ENCODE results near the gene ACACB.

Gene ACACB

DNA sequence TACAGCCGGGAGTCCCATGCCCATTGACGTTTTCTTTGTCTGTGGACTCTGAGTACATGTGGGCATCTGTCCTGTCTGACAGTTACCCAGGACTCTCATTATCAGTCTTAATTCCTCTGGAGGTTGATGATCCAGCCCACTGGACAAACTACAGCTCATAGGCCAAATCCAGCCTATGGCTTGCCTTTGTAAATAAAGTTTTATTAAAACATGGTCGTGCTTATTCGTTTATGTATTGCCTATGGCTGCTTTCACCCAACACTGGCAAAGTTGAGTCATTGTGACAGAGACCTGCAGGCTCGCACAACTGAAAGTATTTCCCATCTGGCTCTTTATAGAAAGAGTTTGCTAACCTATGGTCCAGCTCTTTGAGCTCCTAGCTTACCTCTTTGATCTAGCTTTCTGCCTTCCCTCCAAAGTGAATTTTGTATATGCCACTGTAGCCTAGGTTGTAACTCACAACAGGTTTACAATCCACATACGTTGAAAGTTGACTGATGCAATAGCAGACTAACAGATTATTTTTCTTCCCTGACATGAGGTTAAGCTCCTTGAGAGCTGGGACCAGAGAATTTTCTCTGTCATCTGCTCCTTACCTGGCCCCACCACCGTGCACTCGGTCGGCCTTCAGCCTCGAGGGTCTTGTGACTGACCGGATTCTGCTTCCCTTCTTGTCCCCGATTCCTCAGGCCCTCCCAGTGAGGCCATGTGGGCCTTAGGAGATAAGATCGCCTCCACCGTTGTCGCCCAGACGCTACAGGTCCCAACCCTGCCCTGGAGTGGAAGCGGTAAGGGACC, 57.3 kb downstream of the ACACB start:
- DNase-seq (ENCODE audit: low read depth in 2 of 2), result no peak

DNA sequence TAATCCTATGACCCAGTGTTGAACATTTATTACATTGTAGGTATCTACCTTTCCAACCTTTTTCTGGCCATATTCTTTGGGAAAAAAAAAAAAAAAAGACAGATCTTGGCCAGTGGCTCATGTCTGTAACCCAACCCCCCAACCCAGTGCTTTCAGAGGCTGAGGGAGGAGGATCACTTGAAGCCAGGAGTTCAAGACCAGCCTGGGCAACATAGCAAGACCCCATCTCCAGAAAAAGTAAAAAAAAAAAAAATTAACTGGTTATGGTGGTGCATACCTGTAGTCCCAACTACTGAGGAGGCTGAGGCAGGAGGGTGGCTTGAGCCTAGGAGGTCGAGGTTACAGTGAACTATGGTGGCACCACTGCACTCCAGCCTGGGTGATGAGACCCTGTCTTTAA, 58.1 kb downstream of the ACACB start:
- no peak for DNase-seq (ENCODE audit: low read depth in 2 of 2)

DNA sequence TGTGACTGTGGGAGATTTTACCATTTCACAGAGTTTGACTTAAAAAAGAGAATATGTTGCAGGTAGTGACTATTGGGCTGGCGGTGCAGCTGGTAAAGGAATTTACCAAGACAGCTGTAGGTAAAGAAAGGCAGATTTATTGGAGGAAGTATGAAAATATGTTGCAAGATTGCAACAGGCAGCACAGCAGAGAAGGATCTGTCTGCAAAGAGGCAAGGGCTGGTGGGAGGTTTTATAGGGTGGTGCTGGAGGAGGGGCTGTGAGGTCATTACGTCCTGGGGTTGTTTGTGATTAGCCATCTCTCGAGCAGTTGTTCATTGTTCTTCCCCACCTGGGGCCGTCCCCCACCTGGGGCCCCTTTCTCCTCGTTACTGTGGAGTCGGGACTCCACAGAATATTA, 62.1 kb downstream of the ACACB start:
- DNase-seq (ENCODE audit: low read depth in 2 of 2), result no peak

DNA sequence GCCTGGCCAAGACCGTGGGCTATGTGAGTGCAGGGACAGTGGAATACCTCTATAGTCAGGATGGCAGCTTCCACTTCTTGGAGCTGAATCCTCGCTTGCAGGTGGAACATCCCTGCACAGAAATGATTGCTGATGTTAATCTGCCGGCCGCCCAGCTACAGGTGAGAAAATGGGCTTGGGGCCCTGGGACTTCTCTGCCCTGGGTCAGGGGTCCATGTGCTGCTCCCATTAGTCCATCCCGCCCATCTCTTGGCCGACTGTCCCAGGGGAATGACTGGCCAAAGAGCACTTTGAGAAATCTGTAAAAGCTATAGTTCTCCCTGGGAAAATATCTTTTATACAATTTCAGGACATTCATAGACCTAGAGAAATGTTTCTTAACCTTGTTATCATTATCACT, 63.5 kb downstream of the ACACB start:
- no peak for DNase-seq (ENCODE audit: low read depth in 2 of 2)

DNA sequence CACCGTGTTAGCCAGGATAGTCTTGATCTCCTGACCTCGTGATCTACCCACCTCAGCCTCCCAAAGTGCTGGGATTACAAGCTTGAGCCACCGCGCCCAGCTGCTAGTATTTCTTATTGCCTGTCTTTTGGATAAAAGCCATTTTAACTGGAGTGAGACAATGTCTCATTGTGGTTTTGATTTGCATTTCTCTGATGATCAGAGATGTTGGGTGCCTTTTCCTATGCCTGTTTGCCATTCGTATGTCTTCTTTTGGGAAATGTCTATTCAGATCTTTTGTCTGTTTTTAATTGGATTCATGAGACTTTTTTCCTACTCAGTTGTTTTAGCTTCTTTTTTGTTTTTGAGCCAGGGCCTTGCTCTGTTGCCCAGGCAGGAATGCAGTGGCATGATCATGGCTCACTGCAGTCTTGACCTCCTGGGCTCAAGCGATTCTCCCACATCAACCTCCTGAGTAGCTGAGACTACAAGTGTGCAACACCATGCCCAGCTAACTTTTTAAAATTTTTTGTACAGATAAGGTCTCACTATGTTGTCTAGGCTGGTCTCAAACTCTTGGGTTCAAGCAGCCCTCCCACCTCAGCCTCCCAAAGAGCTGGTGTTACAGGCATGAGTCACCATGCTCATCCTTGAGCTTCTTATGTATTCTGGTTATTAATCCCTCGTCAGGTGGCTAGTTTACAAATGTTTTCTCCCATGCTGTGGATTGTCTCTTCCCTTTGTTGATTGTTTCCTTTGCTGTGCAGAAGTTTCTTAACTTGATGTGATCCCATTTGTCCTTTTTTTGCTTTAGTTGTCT, 65.9 kb downstream of the ACACB start:
- DNase-seq (ENCODE audit: low read depth in 2 of 2), result no peak

DNA sequence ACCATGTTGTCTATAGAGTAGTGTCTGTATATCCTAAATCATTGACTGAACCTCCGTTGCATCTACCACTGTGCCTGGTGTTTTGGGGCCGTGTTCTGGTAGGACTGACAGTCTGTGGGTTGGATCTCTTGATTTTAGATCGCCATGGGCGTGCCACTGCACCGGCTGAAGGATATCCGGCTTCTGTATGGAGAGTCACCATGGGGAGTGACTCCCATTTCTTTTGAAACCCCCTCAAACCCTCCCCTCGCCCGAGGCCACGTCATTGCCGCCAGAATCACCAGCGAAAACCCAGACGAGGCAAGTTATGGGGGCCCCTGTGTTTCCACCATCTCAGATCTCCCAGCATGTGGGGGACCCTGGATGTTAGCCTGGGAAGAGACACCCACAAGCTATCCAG, 69.1 kb downstream of the ACACB start:
- DNase-seq (ENCODE audit: low read depth in 2 of 2), result no peak

DNA sequence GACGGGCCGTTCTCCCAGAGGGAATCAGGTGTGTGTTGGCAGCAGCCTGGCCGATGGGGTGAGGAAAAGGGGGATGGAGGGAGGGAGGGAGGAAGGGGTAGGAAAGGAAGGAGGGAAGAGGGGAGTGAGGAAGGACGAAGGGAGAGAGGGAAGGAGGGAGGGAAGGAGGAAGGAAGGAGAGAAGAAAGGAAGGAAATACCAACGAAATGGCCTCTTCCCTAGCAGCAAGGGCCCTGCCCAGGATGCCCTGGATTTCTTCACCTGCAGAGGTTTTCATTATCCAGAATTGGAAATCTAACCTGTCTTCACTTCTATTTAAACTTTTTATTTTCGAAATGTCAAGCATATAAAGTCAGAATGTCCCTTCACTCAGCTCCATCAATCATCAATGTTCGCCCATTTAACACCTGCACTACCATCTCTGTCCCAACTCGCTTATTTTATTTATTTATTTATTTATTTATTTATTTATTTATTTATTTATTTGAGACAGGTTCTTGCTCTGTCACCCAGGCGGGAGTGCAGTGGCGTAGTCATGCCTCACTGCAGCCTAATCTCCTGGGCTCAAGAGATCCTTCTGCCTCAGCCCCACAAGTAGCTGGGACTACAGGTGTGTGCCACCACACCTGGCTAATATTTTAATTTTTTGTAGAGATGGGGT, 70.7 kb downstream of the ACACB start:
- DNase-seq (ENCODE audit: low read depth in 2 of 2), result no peak

DNA sequence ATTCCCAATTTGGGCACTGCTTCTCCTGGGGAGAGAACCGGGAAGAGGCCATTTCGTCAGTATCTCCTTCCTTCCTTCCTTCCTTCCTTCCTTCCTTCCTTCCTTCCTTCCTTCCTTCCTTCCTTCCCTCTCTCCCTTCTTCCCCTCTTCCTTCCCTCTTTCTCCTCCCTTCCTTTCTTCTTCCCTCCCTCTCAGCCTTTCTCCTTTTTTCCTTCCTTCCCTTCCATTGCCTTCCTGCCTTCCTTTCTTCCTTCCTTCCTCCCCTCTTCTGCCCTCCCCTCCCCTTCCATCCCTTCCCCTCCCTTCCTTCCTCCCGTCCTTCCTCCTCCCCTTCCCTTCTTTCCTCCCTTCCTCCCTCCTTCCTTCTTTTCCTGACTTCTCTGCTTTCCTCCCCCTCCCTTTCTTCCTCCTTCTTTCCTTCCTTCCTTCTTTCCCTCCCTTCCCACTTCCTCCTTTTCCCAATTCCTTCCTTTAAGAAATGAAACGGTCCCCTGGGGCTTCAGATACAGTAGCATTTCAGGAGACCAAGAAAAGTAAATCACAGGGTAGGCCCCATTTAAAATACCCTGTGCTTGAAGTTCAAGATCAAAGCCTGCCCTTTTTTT, 71.8 kb downstream of the ACACB start:
- DNase-seq (ENCODE audit: low read depth in 2 of 2), result no peak

DNA sequence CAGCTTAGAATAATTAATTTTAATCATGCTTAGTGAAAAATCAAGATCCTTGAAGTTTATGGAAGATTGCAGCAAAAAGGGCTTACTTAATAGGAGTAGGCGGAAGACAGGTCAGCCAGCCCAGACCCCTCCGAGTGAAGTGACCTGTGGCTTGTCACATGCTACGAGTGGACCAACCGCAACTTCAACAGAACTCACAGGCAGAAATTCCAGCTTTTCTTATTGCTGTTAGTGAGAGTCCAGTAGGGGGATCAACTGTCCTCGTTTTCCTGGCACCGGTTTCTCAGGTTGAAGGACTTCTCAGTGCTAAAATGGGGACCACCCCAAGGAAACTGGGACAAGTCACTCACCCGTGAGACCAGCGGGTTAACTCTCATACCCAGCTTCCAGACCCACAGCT, 72.9 kb downstream of the ACACB start:
- no peak for DNase-seq (ENCODE audit: low read depth in 2 of 2)

DNA sequence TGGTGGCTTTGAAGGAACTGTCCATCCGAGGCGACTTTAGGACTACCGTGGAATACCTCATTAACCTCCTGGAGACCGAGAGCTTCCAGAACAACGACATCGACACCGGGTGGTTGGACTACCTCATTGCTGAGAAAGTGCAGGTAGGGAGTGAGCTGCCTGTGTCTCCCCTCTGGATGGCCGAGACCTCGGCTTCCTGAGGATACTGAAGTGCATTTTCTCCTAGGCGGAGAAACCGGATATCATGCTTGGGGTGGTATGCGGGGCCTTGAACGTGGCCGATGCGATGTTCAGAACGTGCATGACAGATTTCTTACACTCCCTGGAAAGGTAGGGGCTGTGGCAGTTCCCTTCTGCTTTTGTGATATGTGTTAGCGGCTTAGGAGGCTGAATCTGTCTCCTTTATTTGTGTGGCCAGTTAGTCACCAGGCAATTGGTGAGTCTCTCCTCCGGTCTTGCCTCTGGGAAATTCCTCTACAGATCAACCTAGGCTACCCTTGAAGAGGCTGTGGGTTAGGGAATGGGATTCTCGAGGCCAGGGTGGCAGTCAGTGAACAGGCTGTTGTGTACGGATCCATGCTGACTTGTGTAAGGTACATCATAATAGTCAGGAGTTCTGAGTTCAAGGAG, 75.3 kb downstream of the ACACB start:
- no peak for DNase-seq (ENCODE audit: low read depth in 2 of 2)

DNA sequence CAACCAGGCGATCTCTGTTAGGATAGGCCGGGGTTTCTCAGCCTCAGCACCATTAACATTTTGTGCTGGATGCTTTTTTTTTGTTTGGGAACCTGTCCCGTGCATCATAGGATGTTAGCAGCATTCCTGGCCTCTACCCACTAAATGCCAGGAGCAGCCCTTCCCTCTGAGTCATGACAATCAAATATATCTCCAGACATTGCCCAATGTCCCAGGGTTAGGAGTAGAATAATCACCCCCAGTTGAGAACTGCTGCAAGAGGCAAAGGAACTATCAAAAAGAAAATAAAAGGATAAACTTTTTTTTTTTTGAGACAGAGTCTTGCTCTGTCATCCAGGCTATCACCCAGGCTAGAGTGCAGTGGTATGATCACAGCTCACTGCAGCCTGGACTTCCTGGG, 76.0 kb downstream of the ACACB start:
- no peak for DNase-seq (ENCODE audit: low read depth in 2 of 2)

DNA sequence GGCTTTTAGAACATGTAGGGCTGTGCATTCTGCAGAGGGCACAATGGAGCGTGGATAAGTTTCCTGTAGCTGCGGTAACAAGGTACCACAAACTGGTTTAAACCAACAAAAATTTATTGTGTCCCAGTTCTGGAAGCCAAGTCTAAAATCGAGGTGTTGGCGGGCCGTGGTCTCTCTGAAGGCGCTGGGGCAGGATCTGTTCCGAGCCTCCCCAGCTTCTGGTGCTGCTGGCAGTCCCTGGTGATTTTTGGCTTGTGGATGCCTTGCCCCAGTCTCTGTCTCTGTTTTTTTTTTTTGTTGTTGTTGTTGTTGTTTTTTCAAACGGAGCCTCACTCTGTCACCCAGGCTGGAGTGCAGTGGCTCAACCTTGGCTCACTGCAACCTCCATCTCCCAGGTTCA, 77.5 kb downstream of the ACACB start:
- DNase-seq (ENCODE audit: low read depth in 2 of 2), result no peak

DNA sequence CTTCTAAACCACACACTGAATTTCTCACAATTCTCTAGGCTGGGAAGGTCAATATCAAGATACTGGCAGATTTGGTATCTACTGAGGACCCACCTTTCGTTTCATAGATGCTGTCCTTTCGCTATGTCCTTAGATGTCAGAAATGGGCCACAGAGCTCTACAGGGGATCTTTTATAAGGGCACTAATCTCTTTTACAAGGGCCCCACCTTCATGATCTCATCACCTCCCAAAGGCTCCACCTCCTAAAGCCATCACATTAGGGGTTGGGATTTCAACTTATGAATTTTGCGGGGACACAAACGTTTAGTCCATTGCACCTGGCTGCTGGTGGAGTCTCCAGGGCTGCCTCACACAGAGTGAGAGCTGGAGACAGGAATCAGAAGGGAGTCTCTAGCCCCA, 79.9 kb downstream of the ACACB start:
- DNase-seq (ENCODE audit: low read depth in 2 of 2), result no peak

DNA sequence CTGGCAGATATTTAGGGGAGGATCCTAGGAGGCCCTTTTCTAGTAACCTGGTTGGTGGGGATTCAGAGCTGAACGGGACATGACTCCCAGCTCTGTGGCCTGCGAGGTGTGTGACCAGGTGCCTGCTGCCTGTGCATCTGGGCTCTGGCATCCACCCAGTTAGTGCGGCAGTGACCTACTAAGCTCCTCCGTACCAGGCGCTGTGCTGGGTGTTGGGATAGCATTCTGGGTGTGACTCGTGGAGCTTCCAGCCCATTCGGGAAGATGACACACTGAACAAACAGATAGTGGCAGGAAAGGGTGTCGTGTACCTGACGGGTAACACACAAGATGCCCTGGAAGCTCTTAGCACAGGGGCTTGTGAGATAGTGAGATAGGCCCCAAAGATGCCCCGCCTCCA, 80.9 kb downstream of the ACACB start:
- no peak for DNase-seq (ENCODE audit: low read depth in 2 of 2)

DNA sequence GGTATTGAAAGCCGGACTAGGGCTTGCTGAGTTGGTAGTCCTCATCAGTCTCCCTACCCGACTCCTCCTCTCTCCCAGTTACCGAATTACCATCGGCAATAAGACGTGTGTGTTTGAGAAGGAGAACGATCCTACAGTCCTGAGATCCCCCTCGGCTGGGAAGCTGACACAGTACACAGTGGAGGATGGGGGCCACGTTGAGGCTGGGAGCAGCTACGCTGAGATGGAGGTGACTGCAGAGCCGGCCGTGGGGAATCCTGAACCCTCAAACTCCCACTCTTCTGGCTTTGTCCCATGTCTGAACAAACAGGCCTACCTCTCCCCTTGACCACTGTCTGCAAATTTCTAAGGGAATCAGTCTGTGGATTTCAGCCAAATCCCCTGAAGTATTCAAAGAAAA, 82.9 kb downstream of the ACACB start:
- no peak for DNase-seq (ENCODE audit: low read depth in 2 of 2)

DNA sequence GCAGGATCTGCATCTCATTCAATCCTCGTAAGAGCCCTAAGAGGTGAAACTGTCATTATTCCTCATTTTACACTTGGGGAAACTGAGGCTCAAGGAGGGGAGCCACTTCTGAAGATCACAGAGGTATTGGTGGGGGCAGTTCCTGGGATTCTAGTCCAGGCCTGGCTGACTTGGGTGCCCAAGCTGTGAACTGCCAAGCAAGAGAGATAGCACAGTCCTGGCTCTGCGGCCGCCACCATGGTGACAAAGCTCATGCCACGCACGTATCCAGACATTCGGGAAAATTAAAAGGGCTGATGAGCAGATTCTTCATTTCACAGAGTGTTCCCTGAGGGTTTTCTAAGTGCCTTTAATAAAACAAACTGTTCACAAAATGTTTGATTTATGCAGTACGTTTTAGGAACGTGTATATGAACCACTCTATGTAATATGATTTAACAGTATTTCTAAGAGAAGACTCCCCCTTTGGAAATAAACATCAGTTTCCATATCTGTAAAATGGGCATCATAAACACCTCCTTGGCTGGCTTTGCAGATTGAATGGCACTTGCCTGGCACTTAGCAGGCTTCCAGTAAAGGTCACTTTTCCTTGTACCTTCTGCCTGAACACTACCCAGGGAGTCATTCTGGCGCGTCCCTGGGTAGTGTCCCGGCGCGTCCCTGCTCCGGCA, 84.6 kb downstream of the ACACB start:
- DNase-seq (ENCODE audit: low read depth in 2 of 2), result no peak

DNA sequence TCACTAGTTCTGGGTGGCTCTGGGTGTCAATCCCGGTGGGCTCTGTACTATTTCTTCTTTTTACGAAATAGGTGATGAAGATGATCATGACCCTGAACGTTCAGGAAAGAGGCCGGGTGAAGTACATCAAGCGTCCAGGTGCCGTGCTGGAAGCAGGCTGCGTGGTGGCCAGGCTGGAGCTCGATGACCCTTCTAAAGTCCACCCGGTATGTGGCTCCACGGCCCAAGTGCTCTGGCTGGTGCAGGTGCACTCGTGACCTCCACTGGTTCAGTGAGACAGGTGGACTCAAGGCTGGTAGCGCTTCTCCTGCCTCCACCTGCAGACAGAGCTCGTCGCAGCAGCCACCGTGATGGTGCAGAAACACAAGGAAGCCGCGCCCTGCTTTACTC, 85.1 kb downstream of the ACACB start:
- DNase-seq (ENCODE audit: low read depth in 2 of 2), result no peak

DNA sequence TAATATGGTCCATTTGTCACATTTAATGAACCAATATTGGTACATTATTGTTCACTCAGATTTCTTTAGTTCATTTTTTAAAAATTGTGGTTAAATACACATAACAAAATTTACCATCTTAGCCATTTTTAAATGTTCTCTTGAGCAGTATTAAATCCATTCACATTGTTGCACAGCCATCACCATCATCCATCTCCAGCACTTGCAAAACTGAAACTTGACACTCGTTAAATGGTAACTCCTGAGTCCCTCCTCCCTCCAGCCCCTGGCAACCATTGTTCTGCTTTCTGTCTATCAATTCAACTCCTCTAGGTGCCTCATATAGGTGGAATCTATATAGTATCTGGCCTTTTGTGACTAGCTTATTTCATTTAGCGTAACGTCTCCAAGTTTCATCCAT, 86.4 kb downstream of the ACACB start:
- DNase-seq (ENCODE audit: low read depth in 2 of 2), result no peak

DNA sequence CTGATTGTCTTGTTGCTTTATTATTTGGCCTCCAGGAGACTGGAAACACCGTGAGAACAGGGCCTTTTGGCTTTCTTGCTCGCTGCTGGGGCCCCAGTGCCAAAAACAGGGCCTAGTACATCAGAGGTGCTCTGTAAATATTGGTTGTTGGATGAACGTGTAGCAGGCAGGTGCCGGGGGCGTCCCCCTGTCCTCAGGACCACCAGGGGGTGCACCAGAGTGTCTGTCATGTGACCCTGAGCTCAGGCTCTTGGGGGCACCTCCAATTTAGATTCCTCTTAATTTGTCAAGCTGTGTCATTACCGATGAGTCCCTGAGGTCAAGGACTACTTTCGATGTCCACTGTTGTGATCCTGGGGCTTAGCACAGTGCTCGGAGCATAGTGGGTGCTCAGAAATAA, 87.1 kb downstream of the ACACB start:
- no peak for DNase-seq (ENCODE audit: low read depth in 2 of 2)

DNA sequence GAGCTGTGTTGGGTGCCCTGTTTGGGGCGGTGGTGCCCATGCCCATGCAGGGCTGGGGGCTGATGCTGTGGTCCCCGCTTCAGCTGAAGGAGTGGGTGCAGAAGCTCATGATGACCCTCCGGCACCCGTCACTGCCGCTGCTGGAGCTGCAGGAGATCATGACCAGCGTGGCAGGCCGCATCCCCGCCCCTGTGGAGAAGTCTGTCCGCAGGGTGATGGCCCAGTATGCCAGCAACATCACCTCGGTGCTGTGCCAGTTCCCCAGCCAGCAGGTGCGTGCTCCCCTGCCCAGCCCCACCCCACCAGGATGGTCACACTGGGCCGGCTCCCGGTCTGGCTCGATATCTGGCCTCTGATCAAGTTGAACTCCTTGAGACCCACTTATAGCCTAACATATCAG, 92.7 kb downstream of the ACACB start:
- no peak for DNase-seq (ENCODE audit: low read depth in 2 of 2)

DNA sequence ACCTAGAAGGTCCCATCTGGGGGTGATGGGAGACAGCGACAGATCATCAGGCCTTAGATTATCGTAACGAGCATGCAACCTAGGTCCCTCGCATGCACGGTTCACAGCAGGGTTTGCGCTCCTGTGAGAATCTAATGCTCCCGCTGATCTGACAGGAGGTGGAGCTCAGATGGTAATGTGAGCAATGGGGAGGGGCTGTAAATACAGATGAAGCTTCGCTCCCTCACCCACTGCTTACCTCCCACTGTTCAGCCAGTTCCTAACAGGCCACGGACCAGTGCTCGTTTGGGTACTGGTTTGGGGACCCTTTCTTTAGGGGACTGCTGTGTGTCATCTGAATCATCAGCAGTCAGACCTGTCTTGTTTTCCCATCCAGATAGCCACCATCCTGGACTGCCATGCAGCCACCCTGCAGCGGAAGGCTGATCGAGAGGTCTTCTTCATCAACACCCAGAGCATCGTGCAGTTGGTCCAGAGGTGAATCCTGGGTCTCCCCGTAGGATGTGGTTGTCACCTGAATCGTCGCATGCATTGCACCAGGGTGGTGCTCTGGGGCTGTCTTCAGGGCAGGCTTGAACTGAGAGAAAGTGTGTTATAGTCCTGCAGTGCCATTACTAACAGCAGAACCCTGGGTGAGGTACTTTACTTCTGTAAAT, 96.2 kb downstream of the ACACB start:
- DNase-seq (ENCODE audit: low read depth in 2 of 2), result no peak

Data from stimulated activated CD4-positive, alpha-beta T cell treated with anti-CD3 and anti-CD28 coated beads, Interleukin-1b, Interleukin-23, amount 100 ng/mL, for 1 hour (primary cell).